HepG2 (cell line): ENCODE data around the gene KRT4.
"Not testable (repeated sequence)": the region's sequence is repeated elsewhere in the genome, so short reads cannot be mapped to it uniquely, and the experiment has no call there.

Experiments used
- CTCF ChIP-seq: sonication (generic); formaldehyde crosslinking; IDR thresholded peaks from 2 replicates; pipeline ENCODE4 v1.5.0; 2020; ENCODE audit warnings: mild to moderate bottlenecking, missing genetic modification reagents, moderate library complexity
- FOXA1 ChIP-seq, 2 experiments: fragments of 450-650 bp in 1 of 2; sonication (generic) in 1 of 2; formaldehyde crosslinking in 1 of 2; IDR thresholded peaks; 2 replicates each; pipeline versions ENCODE4 v1.4.0 to v1.6.1; 2016 to 2020; ENCODE audit warnings: missing genetic modification reagents in 1 of 2
- FOXM1 ChIP-seq: sonication (generic); formaldehyde crosslinking; IDR thresholded peaks from 2 replicates; pipeline ENCODE4 v1.5.0; 2020; ENCODE audit warnings: missing genetic modification reagents
- KLF16 ChIP-seq, 2 experiments: sonication (generic) in 1 of 2; formaldehyde crosslinking in 1 of 2; IDR thresholded peaks; 2 replicates each; pipeline versions ENCODE4 v1.6.1 to v1.8.0; 2016 to 2023; ENCODE audit warnings: missing genetic modification reagents in 2 of 2, missing compliant biosample characterization in 1 of 2
- MYC ChIP-seq: sonication (generic); formaldehyde crosslinking; IDR thresholded peaks from 2 replicates; pipeline ENCODE4 v1.9.0; 2021; ENCODE audit warnings: missing genetic modification reagents, borderline replicate concordance
- NFKBIZ ChIP-seq: IDR thresholded peaks from 2 replicates; pipeline ENCODE4 v1.6.1; 2018; ENCODE audit warnings: missing genetic modification reagents, missing compliant biosample characterization
- PATZ1 ChIP-seq: sonication (generic); formaldehyde crosslinking; IDR thresholded peaks from 2 replicates; pipeline ENCODE4 v1.4.0; 2020; ENCODE audit warnings: missing genetic modification reagents
- POLR2AphosphoS5 ChIP-seq: IDR thresholded peaks from 2 replicates; pipeline ENCODE4 v1.6.1; 2012; ENCODE audit warnings: low read depth, low read length
- RAD21 ChIP-seq: fragments of 450-650 bp; formaldehyde crosslinking; IDR thresholded peaks from 2 replicates; pipeline ENCODE4 v1.5.0; 2020; ENCODE audit warnings: mild to moderate bottlenecking
- SUZ12 ChIP-seq: fragments of 150-350 bp; IDR thresholded peaks from 2 replicates; pipeline ENCODE4 v1.6.1; 2014; ENCODE audit warnings: low read depth, low read length
- UBTF ChIP-seq: sonication (generic); formaldehyde crosslinking; IDR thresholded peaks from 2 replicates; pipeline ENCODE4 v1.4.0; 2020; ENCODE audit warnings: mild to moderate bottlenecking, missing genetic modification reagents
- ZKSCAN8 ChIP-seq: IDR thresholded peaks from 2 replicates; pipeline ENCODE4 v1.6.1; 2016; ENCODE audit warnings: borderline replicate concordance, missing genetic modification reagents, missing compliant biosample characterization
- ZNF234 ChIP-seq: sonication (generic); formaldehyde crosslinking; conservative IDR thresholded peaks from 2 replicates; pipeline ENCODE4 v1.5.1; 2020; ENCODE audit warnings: mild to moderate bottlenecking, missing genetic modification reagents

DNA sequence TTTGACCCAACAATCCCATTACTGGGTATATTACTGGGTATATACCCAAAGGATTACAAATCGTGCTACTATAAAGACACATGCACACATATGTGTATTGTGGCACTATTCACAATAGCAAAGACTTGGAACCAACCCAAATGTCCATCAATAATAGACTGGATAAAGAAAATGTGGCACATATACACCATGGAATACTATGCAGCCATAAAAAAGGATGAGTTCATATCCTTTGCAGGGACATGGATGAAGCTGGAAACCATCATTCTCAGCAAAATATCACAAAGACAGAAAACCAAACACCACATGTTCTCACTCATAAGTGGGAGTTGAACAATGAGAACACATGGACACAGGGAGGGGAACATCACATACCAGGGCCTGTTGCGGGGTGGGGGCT is 42.2 kb upstream of the KRT4 start:
- TF ChIP-seq PATZ1; FOXM1 (CRISPR knock-in tag); KLF16 (CRISPR knock-in tag; IDR thresholded peaks at IDR 0.05); CTCF (CRISPR knock-in tag); SUZ12; POLR2AphosphoS5; MYC (CRISPR knock-in tag); UBTF (CRISPR knock-in tag); FOXA1 (IDR thresholded peaks at IDR 0.05); FOXA1 (CRISPR knock-in tag; IDR thresholded peaks at IDR 0.05); ZNF234; ZKSCAN8 (CRISPR knock-in tag); RAD21; NFKBIZ: not testable (repeated sequence)
